Measurements from ENCODE around the gene MDFI. TPM values are rescaled to one million over a fixed set of nuclear protein-coding genes. Genes with fewer than 3 reads are reported as not detected.

Gene MDFI
- total RNA-seq, 1 experiment from 2014 or later, result 59.1 TPM

- H3K36me3 Mint-ChIP-seq (ENCODE audit: insufficient read depth, unreplicated experiment), result peaks cover 18% of the 10 kb centered on the region
- ChIA-PET CTCF (interaction anchor here (0.8 to 1.7 kb wide), 6 partner anchors 13 to 276 kb away, joined by 3 to 7 read pairs (median 5); no protein-coding TSS in a partner anchor), POLR2A (interaction anchor here (0.6 to 1.4 kb wide), 2 partner anchors 17 to 80 kb away, joined by 3 to 10 read pairs; no protein-coding TSS in a partner anchor)
- no peaks in the 10 kb centered on the region for H3K27me3 Mint-ChIP-seq (ENCODE audit: insufficient read depth, unreplicated experiment)
- no peak overlapping the region for H3K4me3 Mint-ChIP-seq (ENCODE audit: unreplicated experiment)
- no TSS peak for BruUV-seq (replicated peaks)
- H3K4me1 Mint-ChIP-seq (ENCODE audit: insufficient read depth, unreplicated experiment), result peaks cover 26% of the 10 kb centered on the region
- no peaks in the 10 kb centered on the region for H3K9me3 Mint-ChIP-seq (ENCODE audit: unreplicated experiment)
- peak overlapping the region; percentile 91 for H3K27ac Mint-ChIP-seq (ENCODE audit: low read depth, unreplicated experiment)
- TF ChIP-seq, protein P1, sequence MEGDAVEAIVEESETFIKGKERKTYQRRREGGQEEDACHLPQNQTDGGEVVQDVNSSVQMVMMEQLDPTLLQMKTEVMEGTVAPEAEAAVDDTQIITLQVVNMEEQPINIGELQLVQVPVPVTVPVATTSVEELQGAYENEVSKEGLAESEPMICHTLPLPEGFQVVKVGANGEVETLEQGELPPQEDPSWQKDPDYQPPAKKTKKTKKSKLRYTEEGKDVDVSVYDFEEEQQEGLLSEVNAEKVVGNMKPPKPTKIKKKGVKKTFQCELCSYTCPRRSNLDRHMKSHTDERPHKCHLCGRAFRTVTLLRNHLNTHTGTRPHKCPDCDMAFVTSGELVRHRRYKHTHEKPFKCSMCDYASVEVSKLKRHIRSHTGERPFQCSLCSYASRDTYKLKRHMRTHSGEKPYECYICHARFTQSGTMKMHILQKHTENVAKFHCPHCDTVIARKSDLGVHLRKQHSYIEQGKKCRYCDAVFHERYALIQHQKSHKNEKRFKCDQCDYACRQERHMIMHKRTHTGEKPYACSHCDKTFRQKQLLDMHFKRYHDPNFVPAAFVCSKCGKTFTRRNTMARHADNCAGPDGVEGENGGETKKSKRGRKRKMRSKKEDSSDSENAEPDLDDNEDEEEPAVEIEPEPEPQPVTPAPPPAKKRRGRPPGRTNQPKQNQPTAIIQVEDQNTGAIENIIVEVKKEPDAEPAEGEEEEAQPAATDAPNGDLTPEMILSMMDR (IDR thresholded peaks at IDR 0.05; ENCODE audit: unreplicated experiment), result no peak
- no peak for DNase-seq (ENCODE audit: unreplicated experiment)
- intact Hi-C loops (cut with micrococcal nuclease), result no loop called here
Observed at GRCh38 chr6:41642960-41643898, 5.0 kb downstream of the MDFI start.

GRCh38 chr6:41643899-41644269 lies 5.6 kb downstream of the MDFI start:
- Mint-ChIP-seq H3K4me3 (ENCODE audit: unreplicated experiment) (no peak overlapping the region), H3K27ac (ENCODE audit: low read depth, unreplicated experiment) (peak overlapping the region; percentile 91), H3K9me3 (ENCODE audit: unreplicated experiment) (no peaks in the 10 kb centered on the region), H3K4me1 (ENCODE audit: insufficient read depth, unreplicated experiment) (peaks cover 26% of the 10 kb centered on the region), H3K36me3 (ENCODE audit: insufficient read depth, unreplicated experiment) (peaks cover 23% of the 10 kb centered on the region), H3K27me3 (ENCODE audit: insufficient read depth, unreplicated experiment) (no peaks in the 10 kb centered on the region)
- no TSS peak for BruUV-seq (replicated peaks)
- ChIA-PET POLR2A (interaction anchor here (0.6 to 1.4 kb wide), 2 partner anchors 18 to 135 kb away, joined by 3 to 10 read pairs; no protein-coding TSS in a partner anchor), CTCF (interaction anchor here (0.6 to 1.1 kb wide), 6 partner anchors 13 to 276 kb away, joined by 3 to 6 read pairs (median 4); no protein-coding TSS in a partner anchor)
- intact Hi-C loops (cut with micrococcal nuclease), result no loop called here
- TF ChIP-seq, protein P1 (IDR thresholded peaks at IDR 0.05; ENCODE audit: unreplicated experiment), result no peak
- DNase-seq (ENCODE audit: unreplicated experiment), result no peak

DNA sequence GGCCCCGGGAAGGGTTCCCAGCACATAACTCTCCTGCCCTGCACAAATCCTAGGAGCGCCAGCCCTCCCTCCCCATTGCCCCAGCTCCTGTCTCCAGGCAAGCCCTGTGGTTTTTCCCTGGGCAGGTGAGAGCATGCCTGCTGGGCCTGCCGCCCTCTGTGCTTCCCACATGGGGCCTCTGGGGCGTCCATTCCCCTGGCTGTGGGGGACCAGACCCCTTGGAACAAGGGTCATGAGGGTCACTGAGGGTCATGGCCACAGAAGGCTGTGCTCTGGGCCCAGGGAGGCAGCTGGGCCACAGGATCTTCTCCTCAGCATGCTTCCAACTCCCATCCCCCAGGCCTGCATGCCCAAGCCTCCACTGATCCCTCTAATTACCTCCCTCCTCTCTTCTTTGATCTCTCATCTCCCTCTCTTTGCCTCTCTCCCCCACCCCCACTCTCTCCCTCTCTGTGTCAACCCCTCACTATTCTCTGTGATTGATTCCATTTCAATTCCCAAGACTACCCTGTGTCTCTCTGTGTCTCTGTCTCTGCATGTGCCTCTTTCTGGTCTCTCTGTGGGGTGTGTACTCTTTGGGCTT lies 6.1 kb downstream of the MDFI start:
- BruUV-seq (replicated peaks), result no TSS peak
- TF ChIP-seq, protein P1 (IDR thresholded peaks at IDR 0.05; ENCODE audit: unreplicated experiment), result no peak
- Mint-ChIP-seq H3K4me3 (ENCODE audit: unreplicated experiment) (peak overlapping the region; percentile 13), H3K9me3 (ENCODE audit: unreplicated experiment) (no peaks in the 10 kb centered on the region), H3K36me3 (ENCODE audit: insufficient read depth, unreplicated experiment) (peaks cover 26% of the 10 kb centered on the region), H3K27me3 (ENCODE audit: insufficient read depth, unreplicated experiment) (no peaks in the 10 kb centered on the region), H3K4me1 (ENCODE audit: insufficient read depth, unreplicated experiment) (peaks cover 26% of the 10 kb centered on the region), H3K27ac (ENCODE audit: low read depth, unreplicated experiment) (peak overlapping the region; percentile 91)
- DNase-seq (ENCODE audit: unreplicated experiment), result peak; percentile 49
- CTCF ChIA-PET, result interaction anchor here (0.5 to 1.1 kb wide), 7 partner anchors 14 to 277 kb away, joined by 3 to 6 read pairs (median 3); no protein-coding TSS in a partner anchor
- intact Hi-C loops (cut with micrococcal nuclease), result no loop called here
- POLR2A ChIA-PET, result interaction anchor here (0.6 to 1.4 kb wide), 2 partner anchors 18 to 134 kb away, joined by 3 to 10 read pairs; no protein-coding TSS in a partner anchor

- intact Hi-C loops (cut with micrococcal nuclease), result no loop called here
- Mint-ChIP-seq H3K27me3 (ENCODE audit: insufficient read depth, unreplicated experiment) (no peaks in the 10 kb centered on the region), H3K9me3 (ENCODE audit: unreplicated experiment) (no peaks in the 10 kb centered on the region), H3K4me3 (ENCODE audit: unreplicated experiment) (no peak overlapping the region), H3K4me1 (ENCODE audit: insufficient read depth, unreplicated experiment) (peaks cover 26% of the 10 kb centered on the region), H3K36me3 (ENCODE audit: insufficient read depth, unreplicated experiment) (peaks cover 26% of the 10 kb centered on the region), H3K27ac (ENCODE audit: low read depth, unreplicated experiment) (peak overlapping the region; percentile 91)
- BruUV-seq (replicated peaks), result no TSS peak
- POLR2A ChIA-PET, result no interaction called here
- TF ChIP-seq, protein P1 (IDR thresholded peaks at IDR 0.05; ENCODE audit: unreplicated experiment), result no peak
- CTCF ChIA-PET, result no interaction called here
- no peak for DNase-seq (ENCODE audit: unreplicated experiment)
Observed at GRCh38 chr6:41645007-41645618, 6.8 kb downstream of the MDFI start.
